ENCODE results near the gene SEMG2.

- TF ChIP-seq CTCF (optimal IDR thresholded peaks at IDR 0.05 in 1 of 3, IDR thresholded peaks at IDR 0.05 in 1 of 3, conservative IDR thresholded peaks at IDR 0.05 in 1 of 3; ENCODE audit: extremely low read depth in 1 of 3, insufficient read depth in 2 of 3, low read length in 3 of 3) (no peak), EZH2 (IDR thresholded peaks at IDR 0.05; ENCODE audit: low read length) (no peak)
Observed at GRCh38 chr20:45206725-45207124, 14.4 kb upstream of the SEMG2 start, which contains the start of gene SEMG1.

Data from keratinocyte (primary cell).